GM23338 (cell line): Measurements from ENCODE around the gene ZNF441. TPM values are rescaled to one million over a fixed set of nuclear protein-coding genes. Genes with fewer than 3 reads are reported as not detected.

Experiments
- ATAC-seq: fragments of 200-7000 bp; cut with Tn5 transposase; 3 replicates; pipeline ENCODE4 v1.9.1; 2020
- DNase-seq: peaks from one replicate; pipeline ENCODE4 v3.0.0-alpha.2; 2015; ENCODE audit warnings: low spot score
- H2AFZ ChIP-seq: fragments of 200-600 bp; sonication (generic); 2 replicates; pipeline ENCODE4 v1.8.0; 2016; ENCODE audit warnings: antibody characterized with exemption, mild to moderate bottlenecking, moderate library complexity
- H3F3A ChIP-seq: fragments of 200-600 bp; sonication (generic); replicated peaks from 2 replicates; pipeline ENCODE4 v1.8.0; 2017; ENCODE audit warnings: antibody characterized with exemption, mixed run types, low read depth
- H3K27ac ChIP-seq: fragments of 200-600 bp; sonication (generic); 2 replicates; pipeline ENCODE4 v1.6.1; 2016; ENCODE audit warnings: low read depth
- H3K27me3 ChIP-seq: fragments of 200-600 bp; sonication (generic); 2 replicates; pipeline ENCODE4 v1.8.0; 2016; ENCODE audit warnings: mild to moderate bottlenecking, mixed run types, moderate library complexity; ENCODE audit not compliant: insufficient read depth
- H3K36me3 ChIP-seq: fragments of 200-600 bp; sonication (generic); 2 replicates; pipeline ENCODE4 v1.8.0; 2016; ENCODE audit warnings: mild to moderate bottlenecking; ENCODE audit not compliant: insufficient read depth
- H3K4me1 ChIP-seq: fragments of 200-600 bp; sonication (generic); 2 replicates; pipeline ENCODE4 v1.8.0; 2016; ENCODE audit warnings: mild to moderate bottlenecking, moderate library complexity; ENCODE audit not compliant: insufficient read depth
- H3K4me2 ChIP-seq: fragments of 200-600 bp; sonication (generic); 2 replicates; pipeline ENCODE4 v1.7.1; 2017; ENCODE audit warnings: mixed run types
- H3K4me3 ChIP-seq: fragments of 200-600 bp; sonication (generic); 2 replicates; pipeline ENCODE4 v1.6.1; 2016; ENCODE audit warnings: mixed run types
- H3K79me2 ChIP-seq: fragments of 200-600 bp; sonication (generic); replicated peaks from 2 replicates; pipeline ENCODE4 v1.8.0; 2017; ENCODE audit warnings: mild to moderate bottlenecking; ENCODE audit not compliant: insufficient read depth
- H3K9me2 ChIP-seq: fragments of 200-600 bp; sonication (generic); 2 replicates; pipeline ENCODE4 v1.8.0; 2017; ENCODE audit not compliant: insufficient read depth
- H4K20me1 ChIP-seq: fragments of 200-600 bp; sonication (generic); replicated peaks from 2 replicates; pipeline ENCODE4 v1.8.0; 2017; ENCODE audit warnings: mild to moderate bottlenecking; ENCODE audit not compliant: insufficient read depth
- H3K27ac Mint-ChIP-seq: 2 replicates; pipeline ENCODE4 v1.8.0; 2020; ENCODE audit warnings: inconsistent platforms, mild to moderate bottlenecking, moderate library complexity, mixed read lengths
- H3K27me3 Mint-ChIP-seq: 3 replicates; pipeline ENCODE4 v1.8.0; 2022; ENCODE audit warnings: low read depth, mild to moderate bottlenecking, moderate library complexity, mixed read lengths, inconsistent platforms; ENCODE audit not compliant: insufficient read depth, poor library complexity
- H3K36me3 Mint-ChIP-seq: 3 replicates; pipeline ENCODE4 v1.8.0; 2021; ENCODE audit warnings: low read depth, mild to moderate bottlenecking, inconsistent platforms, moderate library complexity, mixed read lengths
- H3K4me1 Mint-ChIP-seq: 3 replicates; pipeline ENCODE4 v1.8.0; 2020; ENCODE audit warnings: mild to moderate bottlenecking, inconsistent platforms, mixed read lengths
- H3K4me3 Mint-ChIP-seq: 3 replicates; pipeline ENCODE4 v1.8.0; 2021; ENCODE audit warnings: moderate library complexity, mild to moderate bottlenecking, inconsistent platforms, mixed read lengths
- H3K9me3 Mint-ChIP-seq: 3 replicates; pipeline ENCODE4 v1.8.0; 2020; ENCODE audit warnings: moderate library complexity, mild to moderate bottlenecking, inconsistent platforms, mixed read lengths
- CREB1 ChIP-seq: fragments of 250-450 bp; sonication (Bioruptor Pico); IDR thresholded peaks from 2 replicates; pipeline ENCODE4 v1.5.0; 2020; ENCODE audit warnings: low read depth, mild to moderate bottlenecking, moderate library complexity
- CTCF ChIP-seq, 2 experiments: fragments of 200-600 bp in 1 of 2; sonication (generic) in 1 of 2; conservative IDR thresholded peaks; 2 replicates each; pipeline versions ENCODE4 v1.5.1 to v1.6.1; 2016 to 2017; ENCODE audit warnings: antibody characterized with exemption in 2 of 2, low read depth in 2 of 2, mild to moderate bottlenecking in 2 of 2, moderate library complexity in 1 of 2
- EZH2phosphoT487 ChIP-seq: fragments of 200-600 bp; sonication (generic); IDR thresholded peaks from one replicate; pipeline ENCODE4 v1.8.1; 2018; ENCODE audit warnings: antibody characterized with exemption; ENCODE audit not compliant: unreplicated experiment
- JUNB ChIP-seq: IDR thresholded peaks from one replicate; pipeline ENCODE4 v1.6.1; 2016; ENCODE audit warnings: antibody characterized with exemption; ENCODE audit not compliant: unreplicated experiment
- NANOG ChIP-seq: IDR thresholded peaks from 2 replicates; pipeline ENCODE4 v1.6.1; 2016; ENCODE audit warnings: antibody characterized with exemption, borderline replicate concordance
- POLR2AphosphoS5 ChIP-seq: IDR thresholded peaks from 2 replicates; pipeline ENCODE4 v1.6.1; 2016; ENCODE audit warnings: antibody characterized with exemption, low read depth
- REST ChIP-seq: IDR thresholded peaks from one replicate; pipeline ENCODE4 v1.6.1; 2018; ENCODE audit warnings: antibody characterized with exemption; ENCODE audit not compliant: unreplicated experiment
- STAT1 ChIP-seq: IDR thresholded peaks from one replicate; pipeline ENCODE4 v1.6.1; 2016; ENCODE audit warnings: antibody characterized with exemption; ENCODE audit not compliant: unreplicated experiment
- ZNF331 ChIP-seq: fragments of 250-450 bp; sonication (Bioruptor Pico); IDR thresholded peaks from 2 replicates; pipeline ENCODE4 v1.5.0; 2020; ENCODE audit warnings: low read depth, mild to moderate bottlenecking, moderate library complexity
- polyA plus RNA-seq: library from polyadenylated mRNA; unstranded; fragments of >200 nt; fragmentation: Nextera tagmentation; extraction: Ambion mirVana; gene quantifications from 2 replicates; pipeline ENCODE4 v1.2.1, GENCODE V29; 2016
- total RNA-seq: library from RNA; depleted of rRNA; stranded (reverse); fragments of >200 nt; shearing (Covaris generic); gene quantifications from 2 replicates; pipeline ENCODE4 v1.2.3, GENCODE V29; 2014
- TF ChIP-seq, protein P1 (sequence below): fragments of 250-450 bp; sonication (Bioruptor Pico); IDR thresholded peaks from 2 replicates; pipeline ENCODE4 v1.5.0; 2020; ENCODE audit warnings: mild to moderate bottlenecking, moderate library complexity
- TF ChIP-seq, protein P2 (sequence below): IDR thresholded peaks from 2 replicates; pipeline ENCODE4 v1.6.1; 2016; ENCODE audit warnings: antibody characterized with exemption

ZNF441 gene
- total and polyA plus RNA-seq, 2 experiments from 2014 or later = 0.40 to 0.52 TPM

DNA sequence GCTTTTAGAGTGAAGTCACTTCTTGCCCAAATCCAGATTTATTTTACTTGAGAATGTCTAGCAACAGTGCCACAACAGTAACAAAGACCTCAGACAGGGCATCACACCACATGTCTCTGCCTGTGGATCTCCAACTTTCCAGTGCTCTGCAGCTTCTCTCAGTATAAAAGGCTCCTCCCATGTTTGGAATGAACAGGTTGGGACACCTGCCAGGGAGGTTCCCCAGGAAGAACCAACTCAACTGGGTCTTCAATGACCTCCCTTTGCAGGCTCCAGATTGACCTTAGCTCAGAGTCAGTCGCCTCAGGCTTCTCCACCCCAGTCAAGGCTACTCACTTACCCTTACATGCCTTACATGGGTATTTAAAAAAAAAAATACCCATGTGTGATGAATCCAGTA is 31.4 kb upstream of the ZNF441 start (continued):
- TF ChIP-seq, protein P1, sequence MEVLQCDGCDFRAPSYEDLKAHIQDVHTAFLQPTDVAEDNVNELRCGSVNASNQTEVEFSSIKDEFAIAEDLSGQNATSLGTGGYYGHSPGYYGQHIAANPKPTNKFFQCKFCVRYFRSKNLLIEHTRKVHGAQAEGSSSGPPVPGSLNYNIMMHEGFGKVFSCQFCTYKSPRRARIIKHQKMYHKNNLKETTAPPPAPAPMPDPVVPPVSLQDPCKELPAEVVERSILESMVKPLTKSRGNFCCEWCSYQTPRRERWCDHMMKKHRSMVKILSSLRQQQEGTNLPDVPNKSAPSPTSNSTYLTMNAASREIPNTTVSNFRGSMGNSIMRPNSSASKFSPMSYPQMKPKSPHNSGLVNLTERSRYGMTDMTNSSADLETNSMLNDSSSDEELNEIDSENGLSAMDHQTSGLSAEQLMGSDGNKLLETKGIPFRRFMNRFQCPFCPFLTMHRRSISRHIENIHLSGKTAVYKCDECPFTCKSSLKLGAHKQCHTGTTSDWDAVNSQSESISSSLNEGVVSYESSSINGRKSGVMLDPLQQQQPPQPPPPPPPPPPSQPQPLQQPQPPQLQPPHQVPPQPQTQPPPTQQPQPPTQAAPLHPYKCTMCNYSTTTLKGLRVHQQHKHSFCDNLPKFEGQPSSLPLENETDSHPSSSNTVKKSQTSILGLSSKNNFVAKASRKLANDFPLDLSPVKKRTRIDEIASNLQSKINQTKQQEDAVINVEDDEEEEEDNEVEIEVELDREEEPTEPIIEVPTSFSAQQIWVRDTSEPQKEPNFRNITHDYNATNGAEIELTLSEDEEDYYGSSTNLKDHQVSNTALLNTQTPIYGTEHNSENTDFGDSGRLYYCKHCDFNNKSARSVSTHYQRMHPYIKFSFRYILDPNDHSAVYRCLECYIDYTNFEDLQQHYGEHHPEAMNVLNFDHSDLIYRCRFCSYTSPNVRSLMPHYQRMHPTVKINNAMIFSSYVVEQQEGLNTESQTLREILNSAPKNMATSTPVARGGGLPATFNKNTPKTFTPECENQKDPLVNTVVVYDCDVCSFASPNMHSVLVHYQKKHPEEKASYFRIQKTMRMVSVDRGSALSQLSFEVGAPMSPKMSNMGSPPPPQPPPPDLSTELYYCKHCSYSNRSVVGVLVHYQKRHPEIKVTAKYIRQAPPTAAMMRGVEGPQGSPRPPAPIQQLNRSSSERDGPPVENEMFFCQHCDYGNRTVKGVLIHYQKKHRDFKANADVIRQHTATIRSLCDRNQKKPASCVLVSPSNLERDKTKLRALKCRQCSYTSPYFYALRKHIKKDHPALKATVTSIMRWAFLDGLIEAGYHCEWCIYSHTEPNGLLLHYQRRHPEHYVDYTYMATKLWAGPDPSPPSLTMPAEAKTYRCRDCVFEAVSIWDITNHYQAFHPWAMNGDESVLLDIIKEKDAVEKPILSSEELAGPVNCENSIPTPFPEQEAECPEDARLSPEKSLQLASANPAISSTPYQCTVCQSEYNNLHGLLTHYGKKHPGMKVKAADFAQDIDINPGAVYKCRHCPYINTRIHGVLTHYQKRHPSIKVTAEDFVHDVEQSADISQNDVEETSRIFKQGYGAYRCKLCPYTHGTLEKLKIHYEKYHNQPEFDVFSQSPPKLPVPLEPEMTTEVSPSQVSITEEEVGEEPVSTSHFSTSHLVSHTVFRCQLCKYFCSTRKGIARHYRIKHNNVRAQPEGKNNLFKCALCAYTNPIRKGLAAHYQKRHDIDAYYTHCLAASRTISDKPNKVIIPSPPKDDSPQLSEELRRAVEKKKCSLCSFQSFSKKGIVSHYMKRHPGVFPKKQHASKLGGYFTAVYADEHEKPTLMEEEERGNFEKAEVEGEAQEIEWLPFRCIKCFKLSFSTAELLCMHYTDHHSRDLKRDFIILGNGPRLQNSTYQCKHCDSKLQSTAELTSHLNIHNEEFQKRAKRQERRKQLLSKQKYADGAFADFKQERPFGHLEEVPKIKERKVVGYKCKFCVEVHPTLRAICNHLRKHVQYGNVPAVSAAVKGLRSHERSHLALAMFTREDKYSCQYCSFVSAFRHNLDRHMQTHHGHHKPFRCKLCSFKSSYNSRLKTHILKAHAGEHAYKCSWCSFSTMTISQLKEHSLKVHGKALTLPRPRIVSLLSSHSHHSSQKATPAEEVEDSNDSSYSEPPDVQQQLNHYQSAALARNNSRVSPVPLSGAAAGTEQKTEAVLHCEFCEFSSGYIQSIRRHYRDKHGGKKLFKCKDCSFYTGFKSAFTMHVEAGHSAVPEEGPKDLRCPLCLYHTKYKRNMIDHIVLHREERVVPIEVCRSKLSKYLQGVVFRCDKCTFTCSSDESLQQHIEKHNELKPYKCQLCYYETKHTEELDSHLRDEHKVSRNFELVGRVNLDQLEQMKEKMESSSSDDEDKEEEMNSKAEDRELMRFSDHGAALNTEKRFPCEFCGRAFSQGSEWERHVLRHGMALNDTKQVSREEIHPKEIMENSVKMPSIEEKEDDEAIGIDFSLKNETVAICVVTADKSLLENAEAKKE (CRISPR knock-in tag) = no peak
- no peak for TF ChIP-seq JUNB

- no peak for ATAC-seq
- no peaks in the 10 kb centered on the region for H3F3A ChIP-seq
Measured at GRCh38 chr19:11736696-11737095, 30.1 kb upstream of the ZNF441 start.

More at GRCh38 chr19:11736696-11737095, 30.1 kb upstream of the ZNF441 start:
- H3K4me3 ChIP-seq = no peak overlapping the region
- no peak for TF ChIP-seq CTCF (conservative IDR thresholded peaks at IDR 0.05; ENCODE audit: low read depth in 2 of 2)
- no peak for TF ChIP-seq EZH2phosphoT487
- TF ChIP-seq, protein P2, sequence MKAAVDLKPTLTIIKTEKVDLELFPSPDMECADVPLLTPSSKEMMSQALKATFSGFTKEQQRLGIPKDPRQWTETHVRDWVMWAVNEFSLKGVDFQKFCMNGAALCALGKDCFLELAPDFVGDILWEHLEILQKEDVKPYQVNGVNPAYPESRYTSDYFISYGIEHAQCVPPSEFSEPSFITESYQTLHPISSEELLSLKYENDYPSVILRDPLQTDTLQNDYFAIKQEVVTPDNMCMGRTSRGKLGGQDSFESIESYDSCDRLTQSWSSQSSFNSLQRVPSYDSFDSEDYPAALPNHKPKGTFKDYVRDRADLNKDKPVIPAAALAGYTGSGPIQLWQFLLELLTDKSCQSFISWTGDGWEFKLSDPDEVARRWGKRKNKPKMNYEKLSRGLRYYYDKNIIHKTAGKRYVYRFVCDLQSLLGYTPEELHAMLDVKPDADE = no peak
- TF ChIP-seq CREB1 (CRISPR knock-in tag) = no peak
- TF ChIP-seq JUNB = no peak
- no peak for TF ChIP-seq NANOG
- TF ChIP-seq REST = no peak
- TF ChIP-seq STAT1 = no peak
- no peak for TF ChIP-seq POLR2AphosphoS5
- no peak for TF ChIP-seq ZNF331 (CRISPR knock-in tag)
- H3K4me2 ChIP-seq = no peak overlapping the region
- no peaks in the 10 kb centered on the region for H3K36me3 ChIP-seq
- H3K4me1 ChIP-seq = peaks cover 4% of the 10 kb centered on the region; the same call in 1 of the 2 replicates
- H2AFZ ChIP-seq = no peak overlapping the region
- no peak overlapping the region for H3K27ac Mint-ChIP-seq
- H3K36me3 Mint-ChIP-seq = peaks cover 3% of the 10 kb centered on the region
- H3K79me2 ChIP-seq = no peaks in the 10 kb centered on the region
- H4K20me1 ChIP-seq = peaks cover 8% of the 10 kb centered on the region; the same call in 1 of the 2 replicates
- no peak overlapping the region for H3K27ac ChIP-seq
- H3K4me1 Mint-ChIP-seq = peaks cover 8% of the 10 kb centered on the region; the same call in 2 of the 3 replicates
- peaks cover 25% of the 10 kb centered on the region for H3K27me3 Mint-ChIP-seq
- peak overlapping the region; percentile 39; the same call in 1 of the 3 replicates for H3K4me3 Mint-ChIP-seq
- peak; percentile 3 for DNase-seq
- peaks cover 3% of the 10 kb centered on the region; the same call in 2 of the 3 replicates for H3K9me3 Mint-ChIP-seq
- H3K27me3 ChIP-seq = peaks cover 55% of the 10 kb centered on the region
- no peaks in the 10 kb centered on the region for H3K9me2 ChIP-seq
